Kidney glomerular epithelial cell (primary cell): ENCODE results near the gene FREM2.

Source experiments
- DNase-seq: peaks from one replicate; lab custom pipeline; 2025; lab: John Stamatoyannopoulos, UW

FREM2 gene, protein sequence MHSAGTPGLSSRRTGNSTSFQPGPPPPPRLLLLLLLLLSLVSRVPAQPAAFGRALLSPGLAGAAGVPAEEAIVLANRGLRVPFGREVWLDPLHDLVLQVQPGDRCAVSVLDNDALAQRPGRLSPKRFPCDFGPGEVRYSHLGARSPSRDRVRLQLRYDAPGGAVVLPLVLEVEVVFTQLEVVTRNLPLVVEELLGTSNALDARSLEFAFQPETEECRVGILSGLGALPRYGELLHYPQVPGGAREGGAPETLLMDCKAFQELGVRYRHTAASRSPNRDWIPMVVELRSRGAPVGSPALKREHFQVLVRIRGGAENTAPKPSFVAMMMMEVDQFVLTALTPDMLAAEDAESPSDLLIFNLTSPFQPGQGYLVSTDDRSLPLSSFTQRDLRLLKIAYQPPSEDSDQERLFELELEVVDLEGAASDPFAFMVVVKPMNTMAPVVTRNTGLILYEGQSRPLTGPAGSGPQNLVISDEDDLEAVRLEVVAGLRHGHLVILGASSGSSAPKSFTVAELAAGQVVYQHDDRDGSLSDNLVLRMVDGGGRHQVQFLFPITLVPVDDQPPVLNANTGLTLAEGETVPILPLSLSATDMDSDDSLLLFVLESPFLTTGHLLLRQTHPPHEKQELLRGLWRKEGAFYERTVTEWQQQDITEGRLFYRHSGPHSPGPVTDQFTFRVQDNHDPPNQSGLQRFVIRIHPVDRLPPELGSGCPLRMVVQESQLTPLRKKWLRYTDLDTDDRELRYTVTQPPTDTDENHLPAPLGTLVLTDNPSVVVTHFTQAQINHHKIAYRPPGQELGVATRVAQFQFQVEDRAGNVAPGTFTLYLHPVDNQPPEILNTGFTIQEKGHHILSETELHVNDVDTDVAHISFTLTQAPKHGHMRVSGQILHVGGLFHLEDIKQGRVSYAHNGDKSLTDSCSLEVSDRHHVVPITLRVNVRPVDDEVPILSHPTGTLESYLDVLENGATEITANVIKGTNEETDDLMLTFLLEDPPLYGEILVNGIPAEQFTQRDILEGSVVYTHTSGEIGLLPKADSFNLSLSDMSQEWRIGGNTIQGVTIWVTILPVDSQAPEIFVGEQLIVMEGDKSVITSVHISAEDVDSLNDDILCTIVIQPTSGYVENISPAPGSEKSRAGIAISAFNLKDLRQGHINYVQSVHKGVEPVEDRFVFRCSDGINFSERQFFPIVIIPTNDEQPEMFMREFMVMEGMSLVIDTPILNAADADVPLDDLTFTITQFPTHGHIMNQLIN (N-terminal part only)

DNA sequence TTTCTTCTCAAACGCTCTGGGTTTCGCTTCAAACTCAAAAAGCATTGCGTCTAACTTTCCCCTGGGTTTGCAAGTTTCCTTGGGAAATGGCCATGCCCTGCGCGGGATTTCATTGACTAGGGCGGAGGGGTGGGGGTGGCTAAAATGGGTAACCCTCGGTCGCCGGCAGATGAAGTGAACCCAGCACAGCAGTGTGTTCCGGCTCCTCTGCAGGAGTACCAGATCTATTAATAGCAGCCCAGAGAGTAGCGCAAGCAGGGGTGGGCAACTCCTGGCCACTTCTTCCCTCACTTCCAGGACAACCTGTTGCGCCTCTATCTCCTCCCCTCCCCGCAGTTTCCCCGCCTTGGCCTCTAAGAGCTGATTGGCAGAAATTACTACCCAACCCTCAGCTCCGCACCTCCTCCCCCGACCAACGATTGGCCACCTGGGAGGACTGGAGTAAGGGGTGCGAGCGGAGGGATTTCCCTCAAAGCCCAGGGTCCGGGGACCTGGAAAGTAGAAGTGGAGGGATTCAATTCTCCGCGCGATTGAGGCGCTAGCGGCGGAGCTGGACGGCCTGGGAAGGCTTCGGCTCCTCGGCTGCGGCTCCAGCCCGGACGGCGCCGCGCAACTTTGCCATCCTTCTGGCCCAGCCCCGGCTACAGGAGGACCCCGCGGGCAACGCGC lies at the start of gene FREM2:
TSS of gene FREM2 (plus strand) at position 501 of the 669 bp plus-strand sequence. CDS start 268 bp downstream, outside the sequence.
- DNase-seq, result peak; percentile 43

DNA sequence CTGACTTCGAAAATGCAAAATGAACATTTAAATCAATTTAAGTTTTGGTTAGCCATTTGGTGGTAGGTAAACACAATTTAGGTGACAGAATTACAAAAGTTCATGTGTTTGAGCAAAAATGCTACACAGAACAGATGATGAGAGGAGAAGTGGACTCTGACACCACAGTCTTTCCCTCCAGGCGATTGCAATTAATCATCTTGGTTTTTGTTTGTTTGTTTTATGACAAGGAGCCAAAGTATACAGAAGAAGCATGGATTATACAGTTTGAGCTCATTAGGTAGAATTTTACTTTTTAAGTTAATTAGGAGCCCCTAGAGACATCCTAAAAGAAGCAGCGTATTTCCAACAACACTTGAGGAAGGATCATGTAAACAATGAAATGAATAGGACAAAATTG lies 49.3 kb upstream of the FREM2 start:
- no peak for DNase-seq

DNA sequence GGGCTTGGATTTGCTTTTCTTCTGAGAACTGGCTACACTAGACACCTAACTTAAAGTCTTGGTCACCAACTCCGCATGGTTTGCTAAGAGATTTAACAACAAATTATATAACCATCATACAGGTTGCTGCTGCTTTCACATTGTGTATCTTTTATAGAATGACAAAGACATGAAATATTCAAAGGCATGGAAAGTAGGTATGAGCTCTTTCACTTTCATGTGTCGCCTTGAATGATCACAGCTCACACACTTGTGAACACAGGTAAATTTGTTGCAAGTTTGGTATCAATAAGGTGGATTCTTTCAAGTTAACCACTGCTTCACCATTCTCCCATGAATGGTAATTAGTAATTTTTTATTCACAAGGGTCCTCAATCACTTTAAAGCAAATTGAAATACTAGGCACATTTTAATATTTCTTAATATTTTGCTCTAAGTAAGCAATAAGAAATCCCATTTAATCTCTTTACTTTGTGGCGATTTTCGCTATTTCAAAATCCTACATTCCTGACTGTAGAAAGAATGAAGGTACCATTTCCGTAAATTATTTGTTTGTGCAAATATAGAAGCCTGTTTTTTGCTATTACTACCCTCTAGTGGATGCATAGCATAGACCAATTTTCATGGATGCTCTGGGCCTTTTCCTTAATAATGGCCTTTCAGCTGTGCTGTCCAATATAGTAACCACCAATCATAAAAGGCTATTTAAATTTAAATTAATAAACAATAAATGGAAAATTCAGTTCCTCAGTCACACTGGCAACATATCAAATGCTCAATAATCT lies 45.5 kb upstream of the FREM2 start:
- DNase-seq, result no peak

DNA sequence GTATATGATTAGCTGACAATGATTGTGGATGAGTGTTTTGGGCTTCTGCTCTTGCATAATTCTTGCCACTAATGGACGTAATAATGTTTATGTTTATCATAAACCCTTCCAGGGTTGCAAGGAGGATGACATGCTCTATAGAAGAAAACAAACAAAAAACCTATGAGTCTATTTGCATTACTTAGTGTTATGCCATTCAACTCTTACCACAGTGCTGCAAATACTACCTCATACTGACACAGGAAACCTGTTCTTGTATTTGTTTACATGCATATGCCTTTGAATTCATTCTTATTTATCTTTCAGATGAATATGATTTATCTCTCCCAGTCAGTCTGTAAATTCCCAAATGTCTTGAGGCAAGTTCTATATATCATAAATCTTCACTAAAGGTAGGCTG lies 39.6 kb upstream of the FREM2 start:
- no peak for DNase-seq

DNA sequence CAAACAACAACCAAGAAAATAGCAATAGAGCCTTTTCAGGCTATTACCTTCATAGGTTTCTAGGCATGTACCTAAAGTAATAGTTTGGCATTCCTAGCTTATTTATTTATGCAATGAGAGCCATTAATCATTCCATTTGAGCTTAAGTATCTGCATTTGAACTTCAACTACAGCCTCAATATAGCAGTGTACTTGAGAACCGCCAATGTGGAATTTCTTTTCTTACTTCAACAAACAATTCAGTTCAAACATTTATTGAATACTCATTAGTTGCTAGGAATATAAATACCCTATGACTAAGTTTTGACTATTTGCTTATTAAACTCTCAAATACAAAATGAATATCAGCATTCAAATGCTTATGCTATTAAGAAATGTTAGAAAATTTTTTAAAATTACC lies 38.0 kb upstream of the FREM2 start:
- DNase-seq, result no peak

DNA sequence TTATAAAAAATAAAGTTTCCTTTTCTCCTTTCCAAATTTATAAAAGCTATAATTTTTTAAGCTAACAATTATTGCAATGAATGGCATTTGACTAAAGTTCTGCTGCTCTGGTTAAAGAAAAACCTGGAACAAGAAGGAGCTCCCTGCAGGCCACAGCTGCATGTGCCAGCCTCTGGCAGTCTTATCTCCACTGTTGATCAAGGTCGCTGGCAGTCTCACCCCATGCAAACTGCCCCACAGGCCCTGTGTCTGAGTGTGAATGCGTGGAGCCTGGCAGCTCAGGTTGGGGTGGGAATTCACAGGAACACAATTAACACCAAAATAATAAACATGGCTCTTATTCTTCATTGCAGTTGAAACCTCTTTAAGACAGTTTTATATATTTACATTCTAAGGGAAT lies 30.2 kb upstream of the FREM2 start:
- DNase-seq, result no peak

DNA sequence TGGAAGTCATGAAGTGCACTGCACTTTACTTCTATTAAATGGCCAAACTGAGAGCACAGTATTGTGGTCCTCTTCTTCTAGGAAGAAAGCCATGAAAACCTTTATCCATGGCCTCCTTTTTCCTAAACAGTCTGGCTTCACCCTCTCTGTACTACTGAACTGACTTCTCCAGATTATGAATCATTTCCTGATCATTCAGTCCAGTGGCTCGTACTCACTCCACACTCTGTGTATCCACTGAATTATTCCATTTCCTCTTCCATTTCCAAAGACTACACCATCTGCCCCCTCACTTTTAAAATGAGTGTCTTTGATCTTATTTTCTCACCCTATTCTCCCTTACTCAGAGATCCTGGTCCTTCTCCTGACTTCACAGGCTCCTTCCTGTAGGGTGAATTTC lies 29.7 kb upstream of the FREM2 start:
- no peak for DNase-seq

DNA sequence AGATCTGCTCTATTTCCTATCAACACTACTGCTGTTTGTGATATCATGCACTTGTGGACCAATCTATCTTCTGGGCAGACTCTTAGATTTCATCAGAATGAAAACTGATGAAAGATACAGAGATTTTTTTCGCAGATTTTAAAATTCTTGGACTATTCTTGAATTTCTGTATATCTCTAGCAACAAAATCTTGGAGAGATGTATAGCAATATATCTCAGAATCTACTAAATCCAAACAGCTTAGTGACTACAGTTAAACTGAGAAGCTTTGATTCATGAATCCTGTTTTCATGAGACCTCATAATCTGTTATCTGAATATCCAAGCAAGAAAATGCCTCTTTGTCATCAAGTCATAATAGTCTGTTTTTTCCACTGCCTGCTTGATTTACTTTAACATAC lies 28.0 kb upstream of the FREM2 start:
- no peak for DNase-seq

DNA sequence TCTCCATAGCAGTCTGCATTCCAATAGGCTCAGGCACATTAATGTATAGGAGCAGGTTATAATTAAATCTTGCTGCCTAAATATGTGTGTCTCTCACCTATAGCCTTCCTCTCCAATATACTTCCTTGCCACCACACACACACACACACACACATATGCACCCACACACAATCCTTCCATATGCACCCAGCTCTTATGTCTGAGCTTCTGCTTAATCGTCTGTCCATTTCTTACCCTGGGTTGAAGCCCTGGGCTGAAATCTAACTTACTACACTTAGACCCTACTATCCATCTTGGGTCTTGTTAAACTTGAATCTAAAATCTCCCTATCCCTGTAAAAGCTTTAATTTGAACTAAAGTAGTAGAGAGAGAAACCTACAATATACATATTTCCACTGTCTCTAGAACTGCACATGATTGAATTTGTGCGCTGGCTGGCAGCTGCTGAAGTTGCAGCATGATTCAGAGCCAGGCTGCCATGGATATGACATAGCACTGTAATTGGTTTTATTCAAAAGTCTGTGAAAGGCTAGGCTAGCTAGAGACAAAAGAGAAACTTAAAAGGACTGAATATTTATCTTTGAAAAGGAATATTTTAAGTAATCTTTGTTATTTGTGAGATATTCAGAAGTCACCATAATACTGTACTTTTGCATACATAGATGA lies 25.7 kb upstream of the FREM2 start:
- DNase-seq, result no peak

DNA sequence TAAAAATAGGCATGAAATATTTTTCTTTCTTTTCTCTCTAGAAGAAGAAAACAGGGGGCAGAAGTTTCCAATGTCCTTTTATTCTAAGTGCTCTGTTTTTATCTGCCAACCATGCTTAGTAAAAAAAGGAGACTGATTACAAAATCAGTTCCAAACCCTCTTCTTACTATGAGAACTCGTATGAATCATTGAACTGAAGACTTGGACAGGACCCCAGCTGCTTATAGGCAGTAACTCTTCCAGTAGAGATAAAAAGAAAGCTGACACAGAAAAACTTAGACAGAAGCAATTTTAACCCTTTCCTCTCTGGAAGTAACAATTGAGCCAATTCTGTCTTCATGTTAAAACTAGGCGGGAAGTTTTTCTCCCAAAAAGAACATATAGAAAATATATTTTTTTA lies 24.5 kb upstream of the FREM2 start:
- peak; percentile 7 for DNase-seq

DNA sequence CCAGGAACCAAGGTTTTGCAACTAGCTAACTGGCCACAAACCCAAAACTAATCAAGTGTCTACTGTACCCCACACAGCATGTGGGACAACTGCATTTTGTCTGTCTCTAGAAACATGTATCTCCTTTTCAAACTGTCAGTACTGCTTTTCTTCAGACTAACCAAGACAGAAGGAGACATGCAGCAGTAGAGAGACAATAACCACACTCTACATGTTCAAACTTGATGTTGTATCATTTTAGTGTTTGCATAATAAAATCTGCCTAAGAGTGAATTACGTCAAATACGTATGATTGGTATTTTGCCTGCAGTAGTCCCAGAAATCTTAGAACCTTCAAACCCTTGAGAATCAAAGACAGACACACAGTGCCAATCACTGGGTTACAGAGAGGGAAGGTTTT lies 22.0 kb upstream of the FREM2 start:
- DNase-seq, result no peak

DNA sequence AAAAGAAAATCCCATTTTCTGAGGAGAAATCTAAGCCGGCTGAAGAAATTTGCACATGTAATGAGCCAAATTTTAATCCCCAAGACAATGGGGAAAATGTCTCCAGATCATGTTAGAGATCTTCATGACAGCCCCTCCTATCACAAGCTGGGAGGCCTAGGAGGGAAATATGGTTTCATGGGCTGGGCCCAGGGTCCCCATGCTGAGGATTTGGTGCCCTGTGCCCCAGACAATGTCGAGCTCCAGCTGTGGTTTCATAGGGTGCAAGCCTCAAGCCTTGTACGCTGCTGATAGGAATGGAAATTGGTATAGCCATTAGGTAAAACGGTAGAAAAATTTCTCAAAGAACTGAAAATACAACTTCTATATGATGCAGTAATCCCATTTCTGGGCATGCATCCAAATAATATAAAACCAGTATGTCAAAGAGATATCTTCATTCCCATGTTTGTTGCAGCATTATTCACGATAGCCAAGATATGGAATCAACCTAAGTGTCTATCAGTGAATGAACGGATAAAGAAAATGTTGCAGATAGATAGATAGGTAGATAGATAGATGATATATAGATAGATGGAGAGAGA lies 19.3 kb upstream of the FREM2 start:
- DNase-seq, result no peak

DNA sequence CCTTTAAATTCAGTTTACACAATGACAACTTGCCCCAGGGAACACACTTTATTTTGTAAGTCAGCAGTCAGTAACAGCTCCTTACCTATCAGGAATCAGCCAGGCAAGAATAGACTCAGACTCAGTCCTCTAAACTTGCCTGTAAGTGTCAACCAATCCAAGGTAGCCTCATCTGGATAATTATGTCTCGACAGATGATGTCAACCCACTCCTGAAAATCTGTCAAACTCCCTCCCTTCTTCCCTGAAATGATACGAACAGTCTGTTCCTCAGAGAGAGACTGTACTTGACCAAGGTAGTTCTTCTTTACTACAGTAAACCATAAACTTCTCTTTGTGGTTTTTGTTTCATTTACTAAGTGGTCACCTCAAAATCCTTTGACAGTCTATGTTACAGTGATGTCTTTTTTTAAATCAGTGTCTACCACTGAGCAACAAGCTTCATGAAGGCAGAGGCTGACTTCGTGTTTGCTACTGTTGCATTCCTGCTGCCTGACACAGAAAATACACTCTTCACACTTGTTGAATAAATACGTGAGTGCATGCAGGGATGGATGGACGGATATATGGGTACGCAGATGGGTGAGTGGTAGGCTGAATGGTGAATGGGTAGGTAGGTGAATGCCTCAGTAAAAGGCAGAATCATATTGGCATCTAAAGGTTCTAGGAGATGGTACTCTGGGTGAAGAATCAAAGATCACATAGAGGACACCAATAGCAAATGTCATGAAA lies 17.5 kb upstream of the FREM2 start:
- DNase-seq, result no peak

DNA sequence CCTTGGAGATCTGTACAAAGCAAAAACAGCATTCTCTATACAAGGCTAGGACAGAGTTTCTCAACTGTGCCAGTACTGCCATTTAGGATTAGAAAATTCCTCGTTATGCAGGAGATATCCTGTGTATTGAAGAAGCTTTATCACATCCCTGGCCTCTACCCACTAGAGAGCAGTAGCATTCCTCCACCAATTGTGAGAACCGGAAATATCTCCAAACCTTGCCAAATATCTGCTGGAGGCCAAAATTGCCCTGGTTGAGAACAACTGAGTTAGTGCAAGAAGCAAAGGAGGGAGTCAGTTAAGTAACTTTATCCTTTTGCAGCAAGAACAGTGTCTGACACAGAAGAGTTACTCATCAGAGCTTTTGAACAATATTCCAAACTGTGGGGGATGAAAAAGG lies 16.2 kb upstream of the FREM2 start:
- no peak for DNase-seq

DNA sequence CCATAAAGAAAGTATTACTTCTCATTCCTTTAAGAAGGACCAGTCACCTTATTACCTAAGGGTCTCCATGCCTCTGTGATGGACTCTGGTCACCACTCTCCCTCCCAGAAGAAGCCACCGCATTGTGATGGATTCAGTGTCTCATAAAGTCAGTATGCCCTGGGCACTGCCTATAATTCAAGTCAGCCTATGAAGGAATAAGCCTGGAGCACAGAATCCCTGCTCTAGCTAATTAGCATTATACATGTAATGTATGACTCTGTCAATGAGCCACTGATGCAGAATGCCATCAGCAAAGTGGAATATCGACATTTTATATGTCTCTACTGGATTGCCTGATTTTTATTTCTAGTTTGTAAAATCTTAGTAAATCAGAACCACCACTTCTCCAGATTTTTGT lies 14.9 kb upstream of the FREM2 start:
- no peak for DNase-seq

DNA sequence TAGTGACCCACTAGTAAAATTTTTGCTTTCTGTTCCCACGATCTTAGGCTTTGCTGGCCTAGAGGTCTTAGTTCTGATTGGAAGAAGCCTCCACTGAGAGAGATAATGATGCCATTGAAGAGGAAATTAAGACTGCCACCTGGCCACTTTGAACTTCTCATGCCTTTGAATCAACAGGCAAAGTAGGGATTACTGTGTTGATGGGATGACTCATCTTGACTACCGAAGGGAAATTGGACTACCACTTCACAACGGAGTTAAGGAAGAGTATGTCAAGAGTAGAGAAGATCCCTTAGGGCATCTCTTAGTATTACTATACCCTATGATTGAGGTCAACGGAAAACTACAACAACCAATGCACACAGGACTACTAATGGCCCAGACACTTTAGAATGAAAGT lies 12.7 kb upstream of the FREM2 start:
- DNase-seq, result no peak

DNA sequence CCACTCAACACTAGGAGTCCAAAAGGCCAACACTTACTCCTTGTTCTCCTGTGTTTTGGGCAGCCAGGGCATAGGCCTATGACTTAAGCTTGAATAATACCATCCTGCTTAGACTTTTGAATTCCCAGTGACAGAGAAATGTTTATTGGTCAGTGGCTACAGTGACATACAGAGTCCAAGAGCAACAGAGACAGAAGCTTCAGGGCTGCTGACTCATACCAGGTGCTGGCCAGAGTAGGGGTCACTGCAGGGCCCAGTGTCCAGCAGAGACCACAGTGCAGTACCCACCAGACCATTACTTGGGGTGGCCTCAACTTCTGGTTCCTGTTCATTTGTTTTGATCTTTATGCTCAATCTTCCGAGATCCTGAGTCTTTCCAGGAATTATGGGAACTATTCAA lies 6.0 kb upstream of the FREM2 start:
- no peak for DNase-seq

DNA sequence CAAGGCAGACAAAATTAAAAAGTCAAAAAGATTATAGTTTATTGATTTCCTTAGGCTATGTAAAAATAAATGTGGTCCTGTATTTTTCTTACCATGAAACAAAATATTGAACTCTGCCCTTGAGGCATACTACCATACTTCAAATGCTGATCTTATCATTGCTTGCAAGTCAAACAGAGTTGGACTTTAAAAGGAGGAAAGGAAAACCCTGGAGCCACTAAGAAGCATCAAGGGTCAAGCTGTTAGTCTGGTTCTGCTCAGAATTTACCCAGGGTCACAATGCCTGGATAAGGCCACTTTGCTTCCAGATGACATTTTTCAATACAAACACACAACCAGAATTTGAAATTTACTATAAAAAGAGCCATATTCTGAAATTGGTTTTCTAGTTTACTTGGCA lies 2.2 kb upstream of the FREM2 start:
- no peak for DNase-seq

DNA sequence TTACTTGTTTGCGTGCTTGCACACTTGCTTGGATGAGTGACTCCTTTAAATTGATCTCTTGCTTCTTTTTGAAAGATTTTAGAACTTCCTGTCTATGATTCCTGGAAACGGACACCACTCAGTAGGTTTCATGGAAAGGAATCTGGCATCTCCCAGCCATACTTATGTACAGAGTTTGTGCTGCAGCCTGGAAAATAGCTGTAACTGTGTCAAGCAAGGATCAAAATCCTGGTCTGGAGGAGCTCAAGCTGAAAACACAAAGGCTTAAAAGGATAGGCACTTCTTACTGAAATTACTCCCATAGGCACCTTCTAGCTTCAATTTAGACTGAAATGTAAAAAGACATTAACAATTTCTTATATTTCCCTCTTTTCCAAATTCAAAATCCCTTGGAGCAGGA lies 1.4 kb upstream of the FREM2 start:
- DNase-seq, result no peak
